Bronchial epithelial cell (primary cell): ENCODE results near the gene COLEC12. TPM values are rescaled to one million over a fixed set of nuclear protein-coding genes. Genes with fewer than 3 reads are reported as not detected.

ENCODE experiments used
- DNase-seq: peaks from one replicate; pipeline ENCODE4 v3.0.0-alpha.2; 2010; ENCODE audit warnings: low read depth
- FAIRE-seq: peaks from 2 replicates; lab custom pipeline; 2011; peaks lifted over from hg19 to GRCh38; lab: Jason Lieb, UNC
- H3K27me3 ChIP-seq: 2 replicates; pipeline ENCODE4 v1.5.1; 2011; ENCODE audit warnings: low read length; ENCODE audit not compliant: control insufficient read depth, insufficient read depth
- H3K36me3 ChIP-seq: 2 replicates; pipeline ENCODE4 v1.5.1; 2011; ENCODE audit warnings: low read length; ENCODE audit not compliant: control insufficient read depth, insufficient read depth
- H3K4me3 ChIP-seq: 2 replicates; pipeline ENCODE4 v1.5.1; 2011; ENCODE audit warnings: mild to moderate bottlenecking, low read depth, low read length, control low read depth
- total RNA-seq: library from RNA; depleted of rRNA; stranded (reverse); fragments of >200 nt; gene quantifications from 2 replicates; pipeline ENCODE4 v1.2.1, GENCODE V29; 2014
- TF ChIP-seq, protein P1 (sequence below): IDR thresholded peaks from 2 replicates; pipeline ENCODE4 v1.5.1; 2011; ENCODE audit warnings: mild to moderate bottlenecking, moderate library complexity, low read length, control low read depth, inconsistent platforms; ENCODE audit not compliant: insufficient read depth, severe bottlenecking

Gene COLEC12
- total RNA-seq, 1 donor from 2014 or later, result 0.53 TPM

DNA sequence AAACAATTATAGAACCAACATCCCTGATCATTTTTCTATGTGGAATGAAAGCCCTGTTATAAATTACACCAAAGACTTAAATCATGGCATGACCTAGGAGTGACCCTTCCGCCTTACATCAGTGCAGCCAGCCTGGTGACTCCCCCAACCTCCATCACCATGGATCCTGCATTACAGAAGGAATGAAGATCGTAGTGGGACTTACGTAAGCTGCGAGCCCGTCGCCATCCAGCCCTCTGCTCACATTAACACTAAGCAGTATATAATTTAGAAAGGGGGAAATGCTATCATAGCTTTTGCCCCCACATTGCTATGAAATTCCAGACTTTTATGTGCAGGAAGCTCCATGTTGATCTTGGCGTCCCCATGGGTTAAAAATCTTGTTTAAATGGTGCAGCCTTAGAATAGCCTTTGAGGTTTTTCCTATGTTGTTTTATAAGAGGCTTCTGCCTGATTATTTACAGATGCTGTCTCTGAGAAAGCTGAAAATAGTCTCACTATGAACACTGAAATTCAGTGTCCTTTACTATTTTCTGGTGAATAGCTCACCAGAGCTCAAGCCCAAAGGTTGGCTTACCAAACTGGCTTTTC lies 76.3 kb downstream of the COLEC12 start:
- DNase-seq (no peak), FAIRE-seq (no peak)
- Histone ChIP-seq H3K4me3 (no peak overlapping the region), H3K27me3 (no peaks in the 10 kb centered on the region), H3K36me3 (no peaks in the 10 kb centered on the region)
- TF ChIP-seq, protein P1, sequence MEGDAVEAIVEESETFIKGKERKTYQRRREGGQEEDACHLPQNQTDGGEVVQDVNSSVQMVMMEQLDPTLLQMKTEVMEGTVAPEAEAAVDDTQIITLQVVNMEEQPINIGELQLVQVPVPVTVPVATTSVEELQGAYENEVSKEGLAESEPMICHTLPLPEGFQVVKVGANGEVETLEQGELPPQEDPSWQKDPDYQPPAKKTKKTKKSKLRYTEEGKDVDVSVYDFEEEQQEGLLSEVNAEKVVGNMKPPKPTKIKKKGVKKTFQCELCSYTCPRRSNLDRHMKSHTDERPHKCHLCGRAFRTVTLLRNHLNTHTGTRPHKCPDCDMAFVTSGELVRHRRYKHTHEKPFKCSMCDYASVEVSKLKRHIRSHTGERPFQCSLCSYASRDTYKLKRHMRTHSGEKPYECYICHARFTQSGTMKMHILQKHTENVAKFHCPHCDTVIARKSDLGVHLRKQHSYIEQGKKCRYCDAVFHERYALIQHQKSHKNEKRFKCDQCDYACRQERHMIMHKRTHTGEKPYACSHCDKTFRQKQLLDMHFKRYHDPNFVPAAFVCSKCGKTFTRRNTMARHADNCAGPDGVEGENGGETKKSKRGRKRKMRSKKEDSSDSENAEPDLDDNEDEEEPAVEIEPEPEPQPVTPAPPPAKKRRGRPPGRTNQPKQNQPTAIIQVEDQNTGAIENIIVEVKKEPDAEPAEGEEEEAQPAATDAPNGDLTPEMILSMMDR, result no peak

DNA sequence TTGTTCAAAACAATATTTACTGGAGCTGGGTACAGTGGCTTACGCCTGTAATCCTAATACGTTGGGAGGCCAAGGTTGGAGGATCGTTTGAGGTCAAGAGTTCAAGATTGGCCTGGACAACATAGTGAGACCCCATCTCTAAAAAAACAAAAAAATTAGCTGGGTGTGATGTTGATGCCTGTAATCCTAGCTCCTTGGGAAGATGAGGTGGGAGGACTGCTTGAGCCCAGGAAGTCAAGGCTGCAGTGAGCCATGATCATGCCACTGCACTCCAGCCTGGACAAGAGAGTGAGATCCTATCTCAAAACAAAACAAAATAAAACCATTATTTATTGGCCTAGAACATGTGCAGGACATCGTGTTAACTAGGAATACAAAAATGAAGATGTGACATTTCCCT lies 77.5 kb downstream of the COLEC12 start:
- Histone ChIP-seq H3K27me3 (no peaks in the 10 kb centered on the region), H3K4me3 (no peak overlapping the region), H3K36me3 (no peaks in the 10 kb centered on the region)
- TF ChIP-seq, protein P1, result no peak
- DNase-seq (no peak), FAIRE-seq (no peak)

DNA sequence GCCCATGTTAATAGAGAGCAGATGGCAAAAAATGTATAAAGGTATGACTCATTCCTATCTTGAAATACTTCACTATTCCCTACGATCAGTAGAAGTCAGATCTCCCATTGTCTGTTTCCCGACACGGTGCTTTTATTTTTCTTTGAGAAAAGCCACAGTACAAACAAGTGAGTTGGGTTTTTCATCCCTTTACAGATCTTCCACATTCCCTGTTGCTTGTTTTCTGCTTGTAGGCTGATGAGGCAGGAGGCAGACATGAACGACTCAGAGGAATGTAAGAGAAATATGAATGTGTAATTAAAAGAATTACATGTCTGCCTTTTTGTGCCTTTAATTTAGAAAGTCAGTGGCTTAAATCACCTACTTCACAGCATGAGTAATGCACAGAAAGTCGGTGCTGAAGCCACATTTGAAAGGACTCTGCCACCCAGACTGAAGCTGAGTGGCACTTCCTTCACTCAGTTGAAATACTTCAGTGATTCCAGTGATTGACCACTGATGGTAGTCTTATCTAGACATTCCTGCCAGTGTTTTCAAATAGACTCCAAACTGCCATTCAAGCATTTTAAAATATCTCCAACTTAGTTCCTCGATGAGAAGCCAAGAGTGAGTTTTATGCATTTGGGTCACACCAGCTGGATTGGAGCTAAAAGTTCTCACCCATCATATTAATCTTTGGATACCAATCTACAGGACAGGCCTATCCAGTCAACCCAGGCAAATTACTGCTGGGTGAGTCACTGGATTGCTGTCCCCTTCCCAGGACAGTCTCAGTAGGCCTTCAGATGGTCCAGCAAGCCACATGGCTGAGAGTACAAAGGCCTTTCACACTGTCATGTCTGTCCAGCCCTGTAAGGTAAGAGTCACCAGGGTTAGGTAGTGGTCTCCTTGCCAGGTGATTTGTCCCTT lies 79.0 kb downstream of the COLEC12 start:
- Histone ChIP-seq H3K4me3 (no peak overlapping the region), H3K36me3 (no peaks in the 10 kb centered on the region), H3K27me3 (no peaks in the 10 kb centered on the region)
- DNase-seq (no peak), FAIRE-seq (no peak)
- TF ChIP-seq, protein P1, result no peak

DNA sequence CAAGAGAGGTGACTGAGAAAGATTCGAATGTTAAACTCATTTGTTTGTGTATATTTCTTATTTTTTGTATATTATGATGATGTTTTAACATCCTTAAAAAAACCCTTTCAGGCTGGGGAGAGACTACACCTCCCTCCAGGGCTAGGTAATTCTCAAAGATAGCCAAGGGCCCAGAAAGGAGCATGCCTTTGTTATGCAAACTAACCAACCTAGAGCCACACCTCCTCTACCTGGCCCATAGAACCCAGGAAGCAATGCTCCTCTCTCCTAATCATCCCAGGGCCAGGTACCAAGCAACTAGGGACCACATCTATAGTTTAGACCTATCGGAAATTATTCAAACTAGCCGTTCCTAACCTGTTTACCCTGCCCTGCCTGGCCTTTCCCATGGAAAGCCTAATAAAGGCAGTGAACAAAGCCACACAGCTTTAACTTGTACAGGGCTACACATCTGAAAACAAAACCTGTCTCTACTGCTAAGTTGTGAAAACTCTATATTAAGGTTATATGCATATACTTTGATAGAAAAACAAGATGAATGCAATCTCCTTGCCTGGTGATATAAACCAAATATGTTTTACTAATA lies 79.7 kb downstream of the COLEC12 start:
- DNase-seq (no peak), FAIRE-seq (no peak)
- TF ChIP-seq, protein P1, result no peak
- H3K27me3 ChIP-seq, result no peaks in the 10 kb centered on the region
- H3K4me3 ChIP-seq, result no peak overlapping the region
- H3K36me3 ChIP-seq, result no peaks in the 10 kb centered on the region

DNA sequence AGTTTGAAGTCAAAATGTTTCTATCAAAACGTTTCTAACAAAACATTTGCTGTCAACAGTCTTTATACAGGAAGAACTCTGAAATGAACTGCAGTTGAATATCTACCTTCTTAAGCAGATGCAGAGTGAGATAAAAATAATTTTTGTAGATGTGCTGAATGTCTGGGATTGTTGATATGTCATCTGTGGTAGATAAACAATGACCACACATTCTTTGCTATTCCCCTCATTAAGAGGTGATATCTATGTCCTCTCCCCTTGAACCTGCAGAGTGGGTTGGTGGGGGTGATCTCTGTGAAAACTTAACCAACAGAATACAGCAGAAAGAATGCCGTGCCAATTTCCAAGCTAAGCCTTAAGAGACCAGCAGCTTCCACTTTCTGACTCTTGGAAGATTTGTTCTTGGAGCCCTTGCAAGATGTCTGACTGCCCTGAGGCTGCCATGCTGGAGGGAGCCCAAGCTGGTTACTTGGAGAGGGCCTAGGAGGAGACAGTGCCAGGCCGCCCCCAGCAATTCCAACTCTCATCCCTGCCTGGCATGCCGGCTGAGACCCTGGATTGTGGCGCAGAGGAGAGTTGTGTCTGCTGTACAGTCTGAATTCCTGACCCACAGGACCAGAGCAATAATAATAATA lies 80.8 kb downstream of the COLEC12 start:
- H3K36me3 ChIP-seq, result no peaks in the 10 kb centered on the region
- FAIRE-seq (no peak), DNase-seq (no peak)
- H3K27me3 ChIP-seq, result no peaks in the 10 kb centered on the region
- TF ChIP-seq, protein P1, result no peak
- H3K4me3 ChIP-seq, result no peak overlapping the region
